Measurements from ENCODE around the gene PLEKHG4B.

- TF ChIP-seq POLR2A (IDR thresholded peaks at IDR 0.05), result no peak
- TF ChIP-seq, protein P1, sequence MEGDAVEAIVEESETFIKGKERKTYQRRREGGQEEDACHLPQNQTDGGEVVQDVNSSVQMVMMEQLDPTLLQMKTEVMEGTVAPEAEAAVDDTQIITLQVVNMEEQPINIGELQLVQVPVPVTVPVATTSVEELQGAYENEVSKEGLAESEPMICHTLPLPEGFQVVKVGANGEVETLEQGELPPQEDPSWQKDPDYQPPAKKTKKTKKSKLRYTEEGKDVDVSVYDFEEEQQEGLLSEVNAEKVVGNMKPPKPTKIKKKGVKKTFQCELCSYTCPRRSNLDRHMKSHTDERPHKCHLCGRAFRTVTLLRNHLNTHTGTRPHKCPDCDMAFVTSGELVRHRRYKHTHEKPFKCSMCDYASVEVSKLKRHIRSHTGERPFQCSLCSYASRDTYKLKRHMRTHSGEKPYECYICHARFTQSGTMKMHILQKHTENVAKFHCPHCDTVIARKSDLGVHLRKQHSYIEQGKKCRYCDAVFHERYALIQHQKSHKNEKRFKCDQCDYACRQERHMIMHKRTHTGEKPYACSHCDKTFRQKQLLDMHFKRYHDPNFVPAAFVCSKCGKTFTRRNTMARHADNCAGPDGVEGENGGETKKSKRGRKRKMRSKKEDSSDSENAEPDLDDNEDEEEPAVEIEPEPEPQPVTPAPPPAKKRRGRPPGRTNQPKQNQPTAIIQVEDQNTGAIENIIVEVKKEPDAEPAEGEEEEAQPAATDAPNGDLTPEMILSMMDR (IDR thresholded peaks at IDR 0.05 in 8 of 11, conservative IDR thresholded peaks at IDR 0.05 in 3 of 11), result no peak
Observed at GRCh38 chr5:206927-207536, 115.1 kb downstream of the PLEKHG4B start.

All from spleen (tissue), 7 donors.